PFSK-1 (cell line): Measurements from ENCODE around the gene ANKIB1.

ENCODE experiments used
- FOXP2 ChIP-seq: optimal IDR thresholded peaks from 2 replicates; pipeline ENCODE3; 2011; ENCODE audit warnings: borderline replicate concordance, control low read depth, inconsistent platforms; ENCODE audit not compliant: insufficient read depth; ENCODE audit errors: extremely low read length, extremely low read depth
- POLR2AphosphoS5 ChIP-seq: IDR thresholded peaks from 2 replicates; pipeline ENCODE4 v1.6.1; 2012; ENCODE audit warnings: low read depth, mild to moderate bottlenecking, control low read depth, low read length, moderate library complexity
- REST ChIP-seq, 2 experiments: IDR thresholded peaks; 2 replicates each; pipeline versions ENCODE4 v1.6.1 to v1.8.0; 2011 to 2012; ENCODE audit warnings: low read depth in 2 of 2, low read length in 2 of 2, control low read depth in 1 of 2, inconsistent platforms in 1 of 2, mild to moderate bottlenecking in 1 of 2, moderate library complexity in 1 of 2; ENCODE audit not compliant: insufficient read depth in 1 of 2
- SIN3A ChIP-seq: IDR thresholded peaks from 2 replicates; pipeline ENCODE4 v1.6.1; 2012; ENCODE audit warnings: mild to moderate bottlenecking, low read length, moderate library complexity, borderline replicate concordance; ENCODE audit not compliant: insufficient read depth
- TAF1 ChIP-seq: IDR thresholded peaks from 2 replicates; pipeline ENCODE4 v1.6.1; 2012; ENCODE audit warnings: low read length, control low read depth, borderline replicate concordance; ENCODE audit not compliant: insufficient read depth

- TF ChIP-seq REST (IDR thresholded peaks at IDR 0.05; ENCODE audit: insufficient read depth in 1 of 2, low read depth in 2 of 2, low read length in 2 of 2) (no peak), TAF1 (no peak), POLR2AphosphoS5 (no peak), SIN3A (no peak), FOXP2 (no peak)
Measured at GRCh38 chr7:92228100-92228499, 17.7 kb upstream of the ANKIB1 start.
